Uterus (tissue), 4 donors: ENCODE results near the gene BTLA. TPM values are rescaled to one million over a fixed set of nuclear protein-coding genes. Genes with fewer than 3 reads are reported as not detected.

Source experiments
- DNase-seq, 2 donors: peaks; one replicate each; pipeline ENCODE4 v3.0.0-alpha.2; 2019 to 2020
- H3K27ac ChIP-seq, 2 donors: fragments of 200-600 bp; sonication (generic); 1 replicate in 1 of 2; 2 replicates in 1 of 2; pipeline ENCODE4 v1.5.1; 2016 to 2018
- H3K27me3 ChIP-seq, 2 donors: fragments of 200-600 bp; sonication (generic); one replicate each; pipeline ENCODE4 v1.5.1; 2018 to 2019; ENCODE audit warnings: control low read depth in 1 of 2
- H3K36me3 ChIP-seq, 2 donors: fragments of 200-600 bp; sonication (generic); one replicate each; pipeline ENCODE4 v1.5.1; 2019; ENCODE audit warnings: control low read depth in 1 of 2
- H3K4me1 ChIP-seq, 2 donors: fragments of 200-600 bp; sonication (generic); one replicate each; pipeline ENCODE4 v1.5.1; 2018 to 2019; ENCODE audit warnings: control low read depth in 1 of 2
- H3K4me3 ChIP-seq, 2 donors: fragments of 200-600 bp; sonication (generic); 1 replicate in 1 of 2; 2 replicates in 1 of 2; pipeline ENCODE4 v1.5.1; 2018 to 2019; ENCODE audit warnings: mild to moderate bottlenecking in 1 of 2
- H3K9me3 ChIP-seq, 2 donors: fragments of 200-600 bp; sonication (generic); one replicate each; pipeline ENCODE4 v1.5.1; 2019; ENCODE audit warnings: control low read depth in 1 of 2
- CTCF ChIP-seq, 4 experiments: fragments of 200-600 bp in 2 of 4; fragments of 450-650 bp in 2 of 4; sonication (generic) in 2 of 4; IDR thresholded peaks; one replicate each; pipeline ENCODE4 v1.5.1; 2016 to 2019; ENCODE audit warnings: antibody characterized with exemption in 4 of 4, mild to moderate bottlenecking in 2 of 4, moderate library complexity in 1 of 4
- POLR2A ChIP-seq, 2 donors: fragments of 450-650 bp; IDR thresholded peaks; one replicate each; pipeline ENCODE4 v1.6.1; 2016; ENCODE audit warnings: antibody characterized with exemption in 2 of 2, mild to moderate bottlenecking in 1 of 2, moderate library complexity in 1 of 2
- intact Hi-C: fragments of 100-400 bp; cut with DNase I; formaldehyde crosslinking; loops from one replicate; pipeline ENCODE4 v1.15.1; 2023; ENCODE audit warnings: low total_unique reads
- total RNA-seq, 4 donors: library from RNA; depleted of rRNA in 3 of 4; stranded (reverse); fragments of >200 nt in 3 of 4; gene quantifications; one replicate each; pipeline versions ENCODE4 v1.1.0 to v1.2.4, GENCODE V29; 2014 to 2023
- donor health status: DM: yes; HTN: yes; CAD: no.

Gene BTLA
- total RNA-seq, 4 donors from 2014 or later, result 0.62 to 0.70 TPM; not detected in 2

- Histone ChIP-seq H3K27me3 (no peaks in the 10 kb centered on the region), H3K9me3 (no peaks in the 10 kb centered on the region), H3K4me3 (no peak overlapping the region), H3K4me1 (no peaks in the 10 kb centered on the region), H3K36me3 (no peaks in the 10 kb centered on the region), H3K27ac (no peak overlapping the region)
- DNase-seq, result no peak
- intact Hi-C loops, result no loop called here
- TF ChIP-seq POLR2A (IDR thresholded peaks at IDR 0.05) (no peak), CTCF (IDR thresholded peaks at IDR 0.05) (no peak)
Measured at GRCh38 chr3:112477891-112478290, 21.4 kb downstream of the BTLA start.

DNA sequence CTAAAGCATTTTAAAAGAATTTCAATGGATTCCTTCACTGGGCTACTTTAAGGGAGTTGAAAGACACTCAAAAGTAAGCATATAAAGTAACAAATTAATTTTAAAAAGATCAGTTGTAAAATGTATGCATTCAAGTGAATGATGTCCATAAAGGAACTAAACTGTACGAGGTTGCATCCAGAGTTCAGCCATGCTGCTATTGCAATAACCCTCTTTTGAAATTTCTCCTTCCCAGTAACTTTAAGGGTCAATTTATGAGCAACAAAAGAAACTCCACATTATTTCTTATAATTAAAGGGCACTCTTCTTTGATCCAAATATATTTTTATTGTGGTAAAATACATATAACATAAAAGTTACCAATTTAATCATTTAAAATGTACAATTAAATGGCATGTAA is 22.9 kb downstream of the BTLA start:
- no peaks in the 10 kb centered on the region for H3K36me3 ChIP-seq
- no peak for DNase-seq
- H3K27ac ChIP-seq, result no peak overlapping the region
- no peaks in the 10 kb centered on the region for H3K4me1 ChIP-seq
- no peak for TF ChIP-seq POLR2A (IDR thresholded peaks at IDR 0.05)
- TF ChIP-seq CTCF (IDR thresholded peaks at IDR 0.05), result no peak
- H3K4me3 ChIP-seq, result no peak overlapping the region
- H3K27me3 ChIP-seq, result no peaks in the 10 kb centered on the region
- H3K9me3 ChIP-seq, result no peaks in the 10 kb centered on the region
- intact Hi-C loops, result no loop called here

DNA sequence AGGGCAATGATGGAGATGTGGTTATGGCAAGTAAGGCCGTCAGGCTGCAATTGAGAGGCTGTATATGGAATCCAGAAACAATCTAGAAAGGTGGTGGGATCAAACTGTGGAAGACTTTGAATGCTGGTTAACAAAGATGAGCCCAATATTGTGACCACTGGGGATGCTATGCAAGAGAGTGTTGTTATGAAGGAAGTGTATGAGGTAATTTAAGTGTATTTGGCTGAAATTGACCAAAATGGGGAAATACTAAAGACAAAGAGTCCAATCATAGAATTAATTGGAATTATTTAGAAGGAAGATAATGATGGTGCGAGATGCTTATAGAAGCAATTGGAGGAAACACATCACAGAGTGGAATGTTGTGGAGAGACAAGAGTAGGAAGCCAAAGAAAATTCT is 24.5 kb downstream of the BTLA start:
- intact Hi-C loops, result no loop called here

GRCh38 chr3:112472691-112473090 is 26.6 kb downstream of the BTLA start:
- TF ChIP-seq POLR2A (IDR thresholded peaks at IDR 0.05) (no peak), CTCF (IDR thresholded peaks at IDR 0.05) (no peak)
- Histone ChIP-seq H3K9me3 (no peaks in the 10 kb centered on the region), H3K4me1 (no peaks in the 10 kb centered on the region), H3K27me3 (no peaks in the 10 kb centered on the region), H3K4me3 (no peak overlapping the region), H3K36me3 (no peaks in the 10 kb centered on the region), H3K27ac (no peak overlapping the region)
- no peak for DNase-seq
- intact Hi-C loops, result no loop called here

More for the DNA sequence above, 24.5 kb downstream of the BTLA start:
- Histone ChIP-seq H3K4me3 (no peak overlapping the region), H3K36me3 (no peaks in the 10 kb centered on the region), H3K27me3 (no peaks in the 10 kb centered on the region), H3K4me1 (no peaks in the 10 kb centered on the region), H3K9me3 (no peaks in the 10 kb centered on the region), H3K27ac (no peak overlapping the region)
- TF ChIP-seq POLR2A (IDR thresholded peaks at IDR 0.05) (no peak), CTCF (IDR thresholded peaks at IDR 0.05) (no peak)
- DNase-seq, result no peak

- Histone ChIP-seq H3K4me3 (no peak overlapping the region), H3K27ac (no peak overlapping the region), H3K27me3 (no peaks in the 10 kb centered on the region), H3K9me3 (no peaks in the 10 kb centered on the region), H3K4me1 (no peaks in the 10 kb centered on the region), H3K36me3 (no peaks in the 10 kb centered on the region)
- TF ChIP-seq POLR2A (IDR thresholded peaks at IDR 0.05) (no peak), CTCF (IDR thresholded peaks at IDR 0.05) (no peak)
- intact Hi-C loops, result no loop called here
- no peak for DNase-seq
Measured at GRCh38 chr3:112471596-112472325, 27.5 kb downstream of the BTLA start.
